CD4-positive, alpha-beta T cell (primary cell): ENCODE data around the gene MT1E. TPM values are rescaled to one million over a fixed set of nuclear protein-coding genes. Genes with fewer than 3 reads are reported as not detected.

Source experiments
- ATAC-seq: fragments of 200-7000 bp; cut with Tn5 transposase; one replicate; pipeline ENCODE4 v1.10.0; 2022; ENCODE audit warnings: mild to moderate bottlenecking; ENCODE audit not compliant: poor library complexity
- CTCF ChIA-PET: fragments of 350-600 bp; sonication (Branson Sonifier 250); formaldehyde crosslinking; loops from one replicate; lab custom pipeline; 2021; ENCODE audit warnings: antibody characterized with exemption, inconsistent platforms; lab: Charles Lee
- POLR2A ChIA-PET: fragments of 350-600 bp; sonication (Branson Sonifier 250); formaldehyde crosslinking; loops from one replicate; lab custom pipeline; 2021; ENCODE audit warnings: antibody characterized with exemption, inconsistent platforms; lab: Charles Lee
- DNase-seq, 14 experiments: peaks; one replicate each; pipeline ENCODE4 v3.0.0-alpha.2; 2013 to 2020; ENCODE audit warnings: mixed read lengths in 2 of 14
- H3K27ac ChIP-seq, 2 donors: one replicate each; pipeline versions ENCODE4 v1.5.1 to v1.7.0; 2013; ENCODE audit warnings: low read length in 2 of 2, low read depth in 1 of 2, mild to moderate bottlenecking in 1 of 2
- H3K27me3 ChIP-seq, 2 experiments: 1 replicate in 1 of 2; 2 replicates in 1 of 2; pipeline versions ENCODE4 v1.6.1 to v1.7.0; 2013; ENCODE audit warnings: low read length in 2 of 2, control low read depth in 1 of 2, mild to moderate bottlenecking in 1 of 2, moderate library complexity in 1 of 2; ENCODE audit not compliant: insufficient read depth in 2 of 2, control insufficient read depth in 1 of 2
- H3K36me3 ChIP-seq: one replicate; pipeline ENCODE4 v1.6.1; 2013; ENCODE audit warnings: low read length, control low read depth; ENCODE audit not compliant: insufficient read depth
- H3K4me1 ChIP-seq: one replicate; pipeline ENCODE4 v1.6.1; 2013; ENCODE audit warnings: low read length, control low read depth; ENCODE audit not compliant: insufficient read depth
- H3K4me3 ChIP-seq: one replicate; pipeline ENCODE4 v1.5.1; 2013; ENCODE audit warnings: mild to moderate bottlenecking, low read length, moderate library complexity
- H3K9me3 ChIP-seq, 2 experiments: 1 replicate in 1 of 2; 2 replicates in 1 of 2; pipeline versions ENCODE4 v1.6.1 to v1.7.0; 2013; ENCODE audit warnings: low read length in 2 of 2, mild to moderate bottlenecking in 2 of 2, control low read depth in 1 of 2, moderate library complexity in 1 of 2; ENCODE audit not compliant: control insufficient read depth in 1 of 2, insufficient read depth in 1 of 2
- H3K27ac Mint-ChIP-seq: one replicate; pipeline ENCODE4 v1.8.0; 2020; ENCODE audit warnings: mixed read lengths
- H3K27me3 Mint-ChIP-seq: one replicate; pipeline ENCODE4 v1.8.0; 2021; ENCODE audit warnings: mixed read lengths
- H3K36me3 Mint-ChIP-seq: one replicate; pipeline ENCODE4 v1.8.0; 2021; ENCODE audit warnings: low read depth, mixed read lengths
- H3K4me1 Mint-ChIP-seq: one replicate; pipeline ENCODE4 v1.8.0; 2021; ENCODE audit warnings: low read depth, mixed read lengths
- H3K4me3 Mint-ChIP-seq: one replicate; pipeline ENCODE4 v1.8.0; 2020; ENCODE audit warnings: mild to moderate bottlenecking, mixed read lengths
- H3K9me3 Mint-ChIP-seq: one replicate; pipeline ENCODE4 v1.8.0; 2020; ENCODE audit warnings: mixed read lengths
- intact Hi-C, 2 experiments: fragments of 100-400 bp; cut with DNase I in 1 of 2; cut with micrococcal nuclease in 1 of 2; formaldehyde crosslinking; loops; one replicate each; pipeline versions ENCODE4 v1.15.1 to v1.9.0; 2023 to 2025; cut with DNase I, micrococcal nuclease
- total RNA-seq, 174 experiments: library from RNA in 2 of 174; stranded (reverse) in 2 of 174; gene quantifications; one replicate each; pipeline ENCODE4 v1.2.3 and lab custom pipeline; 2021 to 2026
- TF ChIP-seq, protein P1 (sequence below): fragments of 200-600 bp; IDR thresholded peaks from one replicate; pipeline ENCODE4 v1.8.0; 2022; ENCODE audit warnings: antibody characterized with exemption, mild to moderate bottlenecking

MT1E gene
- total RNA-seq, 2 experiments from 2014 or later: 2.5 to 2.9 TPM

DNA sequence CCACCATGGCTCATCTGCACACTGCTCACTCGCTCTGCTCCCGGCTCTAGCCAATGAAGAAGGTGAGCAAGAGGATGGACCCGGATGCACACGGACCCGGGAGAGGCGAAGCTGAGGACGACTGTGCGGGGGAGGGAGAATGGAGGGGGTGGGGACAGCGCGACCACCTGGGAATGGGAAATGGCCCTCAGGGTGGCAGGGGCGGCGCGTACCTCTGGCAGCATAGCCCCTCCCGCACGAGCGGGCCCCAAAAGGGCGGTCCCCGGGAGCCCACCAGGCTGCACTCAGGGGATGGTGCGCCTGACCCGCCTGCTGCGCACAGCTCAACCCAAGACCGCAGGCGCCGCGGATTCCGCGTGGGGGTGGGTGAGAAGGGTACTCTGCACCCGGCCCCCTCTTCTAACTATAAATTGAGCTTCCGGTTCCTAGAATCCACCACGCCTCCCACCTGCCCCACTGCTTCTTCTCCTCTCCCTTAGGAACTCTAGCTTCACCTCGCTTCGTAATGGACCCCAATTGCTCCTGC lies 50.2 kb downstream of the MT1E start:
- peak; percentile 89 for ATAC-seq
- Mint-ChIP-seq H3K27ac (peak overlapping the region; percentile 30), H3K4me3 (peak overlapping the region; percentile 84), H3K4me1 (peaks cover 23% of the 10 kb centered on the region), H3K27me3 (peaks cover 46% of the 10 kb centered on the region), H3K36me3 (no peaks in the 10 kb centered on the region), H3K9me3 (no peaks in the 10 kb centered on the region)
- Histone ChIP-seq H3K9me3 (no peaks in the 10 kb centered on the region), H3K36me3 (no peaks in the 10 kb centered on the region), H3K4me1 (peaks cover 12% of the 10 kb centered on the region), H3K27me3 (peaks cover 5 to 12% of the 10 kb centered on the region in 2 experiments), H3K4me3 (peak overlapping the region; percentile 48), H3K27ac (no peak overlapping the region)
- TF ChIP-seq, protein P1, sequence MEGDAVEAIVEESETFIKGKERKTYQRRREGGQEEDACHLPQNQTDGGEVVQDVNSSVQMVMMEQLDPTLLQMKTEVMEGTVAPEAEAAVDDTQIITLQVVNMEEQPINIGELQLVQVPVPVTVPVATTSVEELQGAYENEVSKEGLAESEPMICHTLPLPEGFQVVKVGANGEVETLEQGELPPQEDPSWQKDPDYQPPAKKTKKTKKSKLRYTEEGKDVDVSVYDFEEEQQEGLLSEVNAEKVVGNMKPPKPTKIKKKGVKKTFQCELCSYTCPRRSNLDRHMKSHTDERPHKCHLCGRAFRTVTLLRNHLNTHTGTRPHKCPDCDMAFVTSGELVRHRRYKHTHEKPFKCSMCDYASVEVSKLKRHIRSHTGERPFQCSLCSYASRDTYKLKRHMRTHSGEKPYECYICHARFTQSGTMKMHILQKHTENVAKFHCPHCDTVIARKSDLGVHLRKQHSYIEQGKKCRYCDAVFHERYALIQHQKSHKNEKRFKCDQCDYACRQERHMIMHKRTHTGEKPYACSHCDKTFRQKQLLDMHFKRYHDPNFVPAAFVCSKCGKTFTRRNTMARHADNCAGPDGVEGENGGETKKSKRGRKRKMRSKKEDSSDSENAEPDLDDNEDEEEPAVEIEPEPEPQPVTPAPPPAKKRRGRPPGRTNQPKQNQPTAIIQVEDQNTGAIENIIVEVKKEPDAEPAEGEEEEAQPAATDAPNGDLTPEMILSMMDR: no peak
- DNase-seq: peak in 12 of 14 experiments; percentile 22 to 63 (median 42)
- intact Hi-C loops: no loop called here
- ChIA-PET POLR2A (interaction anchor here (1.0 to 1.8 kb wide), 2 partner anchors 26 to 67 kb away, joined by 5 to 10 read pairs; partner anchors contain the start of gene MT2A), CTCF (interaction anchor here (1.2 kb wide), 1 partner anchor 26 kb away, joined by 3 read pairs; no protein-coding TSS in a partner anchor)

Other genes starting within 250 kb of the MT1E start
- gene AMFR, start 200.2 kb upstream of the MT1E start, total RNA-seq: 10 to 100 TPM; 79.2 to 83.8 TPM
- 10 to 100 TPM; 89.6 to 96.6 TPM for gene NUDT21, start 174.4 kb upstream of the MT1E start, total RNA-seq
- 10 to 100 TPM; 14.6 to 14.8 TPM for gene OGFOD1, start 174.2 kb upstream of the MT1E start, total RNA-seq
- gene BBS2, start 105.8 kb upstream of the MT1E start, total RNA-seq: 10 to 100 TPM; 69.6 to 72.8 TPM
- not detected for gene MT4, start 60.7 kb upstream of the MT1E start, total RNA-seq
- under 1 TPM in 1 of 2 experiments, not detected in 1; 0.50 TPM for gene MT3, start 36.3 kb upstream of the MT1E start, total RNA-seq
- gene MT2A, start 17.2 kb upstream of the MT1E start, total RNA-seq: 10 to 100 TPM; 47.1 to 50.8 TPM
- not detected for gene MT1M, start 6.9 kb downstream of the MT1E start, total RNA-seq
- gene MT1A, start 12.9 kb downstream of the MT1E start, total RNA-seq: not detected
- gene MT1B, start 26.1 kb downstream of the MT1E start, total RNA-seq: not detected
- 1 to 10 TPM; 2.3 to 2.7 TPM for gene MT1F, start 32.2 kb downstream of the MT1E start, total RNA-seq
- gene MT1G, start 42.3 kb downstream of the MT1E start, total RNA-seq: not detected
- not detected for gene MT1H, start 44.0 kb downstream of the MT1E start, total RNA-seq
- 10 to 100 TPM; 10.9 to 14.1 TPM for gene MT1X, start 56.7 kb downstream of the MT1E start, total RNA-seq
- 10 to 100 TPM; 45.6 to 47.2 TPM for gene NUP93, start 104.3 kb downstream of the MT1E start, total RNA-seq
- gene SLC12A3, start 239.4 kb downstream of the MT1E start, total RNA-seq: not detected